Liver (tissue), 9 donors: ENCODE results near the gene ADCY3. TPM values are rescaled to one million over a fixed set of nuclear protein-coding genes. Genes with fewer than 3 reads are reported as not detected.

ENCODE experiments used
- DNase-seq: peaks from one replicate; pipeline ENCODE4 v3.0.0-alpha.2; 2017; ENCODE audit warnings: low spot score
- H3K27ac ChIP-seq, 2 donors: one replicate each; pipeline ENCODE4 v1.7.0; 2013; ENCODE audit warnings: inconsistent platforms in 2 of 2, low read length in 2 of 2, control low read depth in 1 of 2, low read depth in 1 of 2, mild to moderate bottlenecking in 1 of 2
- H3K27me3 ChIP-seq, 4 donors: one replicate each; pipeline versions ENCODE4 v1.6.1 to v1.7.0; 2013; ENCODE audit warnings: low read length in 3 of 4, inconsistent platforms in 1 of 4, mild to moderate bottlenecking in 1 of 4, moderate library complexity in 1 of 4; ENCODE audit not compliant: control insufficient read depth in 4 of 4, insufficient read depth in 4 of 4
- H3K36me3 ChIP-seq, 4 donors: one replicate each; pipeline versions ENCODE4 v1.6.1 to v1.7.0; 2013; ENCODE audit warnings: low read length in 3 of 4, mild to moderate bottlenecking in 3 of 4, low read depth in 1 of 4, moderate library complexity in 1 of 4; ENCODE audit not compliant: control insufficient read depth in 4 of 4, insufficient read depth in 3 of 4
- H3K4me1 ChIP-seq, 4 donors: one replicate each; pipeline versions ENCODE4 v1.6.1 to v1.7.0; 2013; ENCODE audit warnings: low read length in 3 of 4, mild to moderate bottlenecking in 3 of 4, moderate library complexity in 1 of 4; ENCODE audit not compliant: control insufficient read depth in 4 of 4, insufficient read depth in 4 of 4
- H3K4me3 ChIP-seq, 3 donors: one replicate each; pipeline versions ENCODE4 v1.6.1 to v1.7.0; 2013; ENCODE audit warnings: low read length in 3 of 3, control low read depth in 1 of 3, low read depth in 1 of 3, mild to moderate bottlenecking in 1 of 3
- H3K9ac ChIP-seq, 2 donors: one replicate each; pipeline ENCODE4 v1.7.0; 2013; ENCODE audit warnings: low read length in 2 of 2, mild to moderate bottlenecking in 2 of 2, moderate library complexity in 2 of 2, control low read depth in 1 of 2, low read depth in 1 of 2
- H3K9me3 ChIP-seq, 4 donors: one replicate each; pipeline versions ENCODE4 v1.6.1 to v1.7.0; 2013; ENCODE audit warnings: low read length in 3 of 4; ENCODE audit not compliant: control insufficient read depth in 4 of 4
- ATF3 ChIP-seq: IDR thresholded peaks from 2 replicates; pipeline ENCODE4 v1.6.1; 2016; ENCODE audit warnings: antibody characterized with exemption
- EGR1 ChIP-seq, 2 donors: IDR thresholded peaks; 2 replicates each; pipeline ENCODE4 v1.6.1; 2016 to 2018; ENCODE audit warnings: antibody characterized with exemption in 2 of 2, low read depth in 2 of 2
- FOXA1 ChIP-seq: IDR thresholded peaks from 2 replicates; pipeline ENCODE4 v1.6.1; 2016; ENCODE audit warnings: antibody characterized with exemption
- GABPA ChIP-seq, 2 donors: IDR thresholded peaks in 1 of 2; conservative IDR thresholded peaks in 1 of 2; 2 replicates each; pipeline ENCODE4 v1.6.1; 2016; ENCODE audit warnings: antibody characterized with exemption in 2 of 2, mild to moderate bottlenecking in 1 of 2, moderate library complexity in 1 of 2
- JUND ChIP-seq, 2 donors: IDR thresholded peaks; 2 replicates each; pipeline ENCODE4 v1.6.1; 2016; ENCODE audit warnings: antibody characterized with exemption in 2 of 2
- NR2F2 ChIP-seq: IDR thresholded peaks from 2 replicates; pipeline ENCODE4 v1.6.1; 2016; ENCODE audit warnings: antibody characterized with exemption
- RAD21 ChIP-seq, 2 donors: IDR thresholded peaks; 2 replicates each; pipeline ENCODE4 v1.6.1; 2016; ENCODE audit warnings: antibody characterized with exemption in 2 of 2, mild to moderate bottlenecking in 2 of 2
- RXRA ChIP-seq, 2 donors: IDR thresholded peaks; 2 replicates each; pipeline ENCODE4 v1.6.1; 2017 to 2018; ENCODE audit warnings: antibody characterized with exemption in 2 of 2, mild to moderate bottlenecking in 1 of 2
- SP1 ChIP-seq: IDR thresholded peaks from 2 replicates; pipeline ENCODE4 v1.6.1; 2018; ENCODE audit warnings: antibody characterized with exemption, mild to moderate bottlenecking
- TAF1 ChIP-seq: conservative IDR thresholded peaks from 2 replicates; pipeline ENCODE4 v1.6.1; 2016; ENCODE audit warnings: antibody characterized with exemption, mild to moderate bottlenecking
- YY1 ChIP-seq: IDR thresholded peaks from 2 replicates; pipeline ENCODE4 v1.6.1; 2016; ENCODE audit warnings: antibody characterized with exemption, mild to moderate bottlenecking
- WGBS: extraction: QIAGEN DNeasy Blood & Tissue Kit; methylation state at CpG from one replicate; pipeline ENCODE4 v1.1.7; 2013; 5-methylcytosine and 5-hydroxymethylcytosine counted together
- polyA plus RNA-seq, 2 donors: library from polyadenylated mRNA; stranded (reverse) in 1 of 2; unstranded in 1 of 2; fragments of 200-250 nt in 1 of 2; fragments of >200 nt in 1 of 2; fragmentation: Nextera tagmentation in 1 of 2; extraction: Ambion mirVana in 1 of 2; gene quantifications; one replicate each; pipeline versions ENCODE4 v1.2.1 to v1.2.3, GENCODE V29; 2013 to 2015
- total RNA-seq, 2 donors: library from RNA; depleted of rRNA; stranded (reverse); fragments of >200 nt; gene quantifications; one replicate each; pipeline ENCODE4 v1.2.3, GENCODE V29; 2014
- TF ChIP-seq, protein P1 (sequence below): IDR thresholded peaks from 2 replicates; pipeline ENCODE4 v1.6.1; 2016; ENCODE audit warnings: antibody characterized with exemption
- TF ChIP-seq, protein P2 (sequence below): fragments of 150-350 bp; IDR thresholded peaks from 2 replicates; pipeline ENCODE4 v1.5.1; 2017; ENCODE audit warnings: improper control_type of control experiment, low read depth, low read length; ENCODE audit not compliant: missing input control
- TF ChIP-seq, protein P3 (sequence below): IDR thresholded peaks from 2 replicates; pipeline ENCODE4 v1.6.1; 2016; ENCODE audit warnings: antibody characterized with exemption, mild to moderate bottlenecking
- TF ChIP-seq, protein P4 (sequence below): IDR thresholded peaks from 2 replicates; pipeline ENCODE4 v1.6.1; 2016; ENCODE audit warnings: antibody characterized with exemption
- donor health status: healthy.
- donor health status: healthy.
- donor health status: healthy.
- donor health status: healthy.
- donor health status: healthy.

ADCY3 gene
- total and polyA plus RNA-seq, 4 donors, result 0.99 to 8.4 (median 6.4) TPM

DNA sequence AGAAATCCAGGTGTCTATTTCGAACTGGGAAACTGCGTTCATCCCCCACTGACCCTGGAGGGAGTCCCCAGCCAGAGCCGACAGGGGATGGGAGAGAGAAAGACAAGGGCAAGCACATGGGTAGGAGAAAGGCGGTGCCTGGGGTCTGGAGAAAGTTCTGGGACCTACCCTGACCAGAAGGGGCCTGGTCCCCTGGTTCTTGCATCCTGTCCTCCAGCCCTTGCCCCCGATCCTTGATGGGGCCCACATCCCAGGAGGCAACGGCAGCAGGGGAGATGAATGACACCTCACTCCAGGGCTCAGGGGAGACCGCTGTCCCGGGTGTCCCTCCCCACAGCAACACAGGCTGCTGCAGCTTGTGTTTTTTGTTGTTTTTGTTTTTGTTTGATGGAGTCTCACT is 4.9 kb downstream of the ADCY3 start (continued):
- no peak for TF ChIP-seq RAD21 (IDR thresholded peaks at IDR 0.05)

DNA sequence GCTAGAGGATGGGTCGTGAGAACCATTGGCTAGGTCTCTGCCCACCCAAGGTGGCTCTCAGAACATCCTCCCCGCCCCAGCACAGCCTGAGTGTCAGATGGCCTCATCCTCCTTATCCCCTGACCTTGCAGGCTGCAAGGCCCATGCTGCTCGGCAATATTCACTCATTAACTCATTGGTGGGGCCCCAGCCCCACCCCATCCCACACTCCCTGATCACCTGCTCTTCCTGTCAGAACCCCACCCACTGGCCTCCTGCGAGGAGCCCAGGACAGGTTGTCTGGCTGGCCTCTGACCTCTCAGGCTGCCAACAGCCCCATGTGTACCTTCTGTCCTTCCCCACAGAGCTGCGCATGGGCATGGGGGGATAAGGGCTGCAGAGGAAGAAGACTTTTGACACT is 5.3 kb downstream of the ADCY3 start:
- DNase-seq, result no peak
- 80% methylated on average over 5 of the region's 5 CpGs for WGBS

DNA sequence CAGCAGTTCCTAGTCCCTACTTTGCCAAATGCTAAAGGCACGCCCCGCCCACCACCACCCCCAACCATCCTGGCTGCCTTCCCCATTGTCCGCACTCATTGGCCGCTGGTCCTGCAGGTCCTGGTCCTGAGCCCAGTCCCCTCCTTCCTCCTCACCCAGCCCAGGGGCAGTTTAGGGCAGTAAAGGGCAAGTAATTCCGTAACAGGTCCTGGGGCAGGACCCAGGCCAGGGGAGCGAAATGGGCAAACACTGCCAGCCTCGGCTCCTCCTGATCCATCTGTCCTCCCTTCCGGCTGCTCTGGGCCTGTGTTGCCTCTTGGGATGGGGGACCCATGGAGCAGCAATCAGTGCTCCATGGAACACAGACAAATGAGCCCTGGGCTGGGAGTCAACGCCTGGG is 6.1 kb downstream of the ADCY3 start:
- DNase-seq, result no peak
- 88% methylated on average over 9 of the region's 9 CpGs for WGBS
- no peaks in the 10 kb centered on the region for H3K4me1 ChIP-seq
- peaks cover 0 to 1% (median 0%) of the 10 kb centered on the region in 4 donors for H3K27me3 ChIP-seq
- H3K27ac ChIP-seq, result no peak overlapping the region
- H3K4me3 ChIP-seq, result no peak overlapping the region
- H3K9ac ChIP-seq, result no peak overlapping the region
- peaks cover 0 to 4% (median under 1%) of the 10 kb centered on the region in 4 donors for H3K9me3 ChIP-seq
- no peaks in the 10 kb centered on the region for H3K36me3 ChIP-seq
- TF ChIP-seq, protein P1, sequence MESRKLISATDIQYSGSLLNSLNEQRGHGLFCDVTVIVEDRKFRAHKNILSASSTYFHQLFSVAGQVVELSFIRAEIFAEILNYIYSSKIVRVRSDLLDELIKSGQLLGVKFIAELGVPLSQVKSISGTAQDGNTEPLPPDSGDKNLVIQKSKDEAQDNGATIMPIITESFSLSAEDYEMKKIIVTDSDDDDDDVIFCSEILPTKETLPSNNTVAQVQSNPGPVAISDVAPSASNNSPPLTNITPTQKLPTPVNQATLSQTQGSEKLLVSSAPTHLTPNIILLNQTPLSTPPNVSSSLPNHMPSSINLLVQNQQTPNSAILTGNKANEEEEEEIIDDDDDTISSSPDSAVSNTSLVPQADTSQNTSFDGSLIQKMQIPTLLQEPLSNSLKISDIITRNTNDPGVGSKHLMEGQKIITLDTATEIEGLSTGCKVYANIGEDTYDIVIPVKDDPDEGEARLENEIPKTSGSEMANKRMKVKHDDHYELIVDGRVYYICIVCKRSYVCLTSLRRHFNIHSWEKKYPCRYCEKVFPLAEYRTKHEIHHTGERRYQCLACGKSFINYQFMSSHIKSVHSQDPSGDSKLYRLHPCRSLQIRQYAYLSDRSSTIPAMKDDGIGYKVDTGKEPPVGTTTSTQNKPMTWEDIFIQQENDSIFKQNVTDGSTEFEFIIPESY, result no peak
- TF ChIP-seq GABPA (IDR thresholded peaks at IDR 0.05 in 1 of 2, conservative IDR thresholded peaks at IDR 0.05 in 1 of 2) (no peak), RXRA (IDR thresholded peaks at IDR 0.05) (no peak)

More for the DNA sequence above, 5.3 kb downstream of the ADCY3 start:
- H3K9ac ChIP-seq, result no peak overlapping the region
- H3K27me3 ChIP-seq, result no peaks in the 10 kb centered on the region
- peaks cover 0 to 5% (median 3%) of the 10 kb centered on the region in 4 donors for H3K4me1 ChIP-seq
- H3K4me3 ChIP-seq, result no peak overlapping the region
- H3K27ac ChIP-seq, result no peak overlapping the region
- TF ChIP-seq RAD21 (IDR thresholded peaks at IDR 0.05) (no peak), FOXA1 (no peak), EGR1 (IDR thresholded peaks at IDR 0.05; ENCODE audit: low read depth in 2 of 2) (no peak), TAF1 (no peak), GABPA (IDR thresholded peaks at IDR 0.05 in 1 of 2, conservative IDR thresholded peaks at IDR 0.05 in 1 of 2) (no peak), ATF3 (no peak), RXRA (IDR thresholded peaks at IDR 0.05) (no peak), JUND (IDR thresholded peaks at IDR 0.05) (no peak), SP1 (no peak), NR2F2 (no peak), YY1 (no peak)
- TF ChIP-seq, protein P2, sequence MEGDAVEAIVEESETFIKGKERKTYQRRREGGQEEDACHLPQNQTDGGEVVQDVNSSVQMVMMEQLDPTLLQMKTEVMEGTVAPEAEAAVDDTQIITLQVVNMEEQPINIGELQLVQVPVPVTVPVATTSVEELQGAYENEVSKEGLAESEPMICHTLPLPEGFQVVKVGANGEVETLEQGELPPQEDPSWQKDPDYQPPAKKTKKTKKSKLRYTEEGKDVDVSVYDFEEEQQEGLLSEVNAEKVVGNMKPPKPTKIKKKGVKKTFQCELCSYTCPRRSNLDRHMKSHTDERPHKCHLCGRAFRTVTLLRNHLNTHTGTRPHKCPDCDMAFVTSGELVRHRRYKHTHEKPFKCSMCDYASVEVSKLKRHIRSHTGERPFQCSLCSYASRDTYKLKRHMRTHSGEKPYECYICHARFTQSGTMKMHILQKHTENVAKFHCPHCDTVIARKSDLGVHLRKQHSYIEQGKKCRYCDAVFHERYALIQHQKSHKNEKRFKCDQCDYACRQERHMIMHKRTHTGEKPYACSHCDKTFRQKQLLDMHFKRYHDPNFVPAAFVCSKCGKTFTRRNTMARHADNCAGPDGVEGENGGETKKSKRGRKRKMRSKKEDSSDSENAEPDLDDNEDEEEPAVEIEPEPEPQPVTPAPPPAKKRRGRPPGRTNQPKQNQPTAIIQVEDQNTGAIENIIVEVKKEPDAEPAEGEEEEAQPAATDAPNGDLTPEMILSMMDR, result no peak
- TF ChIP-seq, protein P3, sequence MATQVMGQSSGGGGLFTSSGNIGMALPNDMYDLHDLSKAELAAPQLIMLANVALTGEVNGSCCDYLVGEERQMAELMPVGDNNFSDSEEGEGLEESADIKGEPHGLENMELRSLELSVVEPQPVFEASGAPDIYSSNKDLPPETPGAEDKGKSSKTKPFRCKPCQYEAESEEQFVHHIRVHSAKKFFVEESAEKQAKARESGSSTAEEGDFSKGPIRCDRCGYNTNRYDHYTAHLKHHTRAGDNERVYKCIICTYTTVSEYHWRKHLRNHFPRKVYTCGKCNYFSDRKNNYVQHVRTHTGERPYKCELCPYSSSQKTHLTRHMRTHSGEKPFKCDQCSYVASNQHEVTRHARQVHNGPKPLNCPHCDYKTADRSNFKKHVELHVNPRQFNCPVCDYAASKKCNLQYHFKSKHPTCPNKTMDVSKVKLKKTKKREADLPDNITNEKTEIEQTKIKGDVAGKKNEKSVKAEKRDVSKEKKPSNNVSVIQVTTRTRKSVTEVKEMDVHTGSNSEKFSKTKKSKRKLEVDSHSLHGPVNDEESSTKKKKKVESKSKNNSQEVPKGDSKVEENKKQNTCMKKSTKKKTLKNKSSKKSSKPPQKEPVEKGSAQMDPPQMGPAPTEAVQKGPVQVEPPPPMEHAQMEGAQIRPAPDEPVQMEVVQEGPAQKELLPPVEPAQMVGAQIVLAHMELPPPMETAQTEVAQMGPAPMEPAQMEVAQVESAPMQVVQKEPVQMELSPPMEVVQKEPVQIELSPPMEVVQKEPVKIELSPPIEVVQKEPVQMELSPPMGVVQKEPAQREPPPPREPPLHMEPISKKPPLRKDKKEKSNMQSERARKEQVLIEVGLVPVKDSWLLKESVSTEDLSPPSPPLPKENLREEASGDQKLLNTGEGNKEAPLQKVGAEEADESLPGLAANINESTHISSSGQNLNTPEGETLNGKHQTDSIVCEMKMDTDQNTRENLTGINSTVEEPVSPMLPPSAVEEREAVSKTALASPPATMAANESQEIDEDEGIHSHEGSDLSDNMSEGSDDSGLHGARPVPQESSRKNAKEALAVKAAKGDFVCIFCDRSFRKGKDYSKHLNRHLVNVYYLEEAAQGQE, result no peak
- TF ChIP-seq, protein P4, sequence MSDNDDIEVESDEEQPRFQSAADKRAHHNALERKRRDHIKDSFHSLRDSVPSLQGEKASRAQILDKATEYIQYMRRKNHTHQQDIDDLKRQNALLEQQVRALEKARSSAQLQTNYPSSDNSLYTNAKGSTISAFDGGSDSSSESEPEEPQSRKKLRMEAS, result no peak
- peaks cover 0 to 4% (median under 1%) of the 10 kb centered on the region in 4 donors for H3K9me3 ChIP-seq
- no peaks in the 10 kb centered on the region for H3K36me3 ChIP-seq
